Stimulated activated CD4-positive, alpha-beta T cell treated with anti-CD3 and anti-CD28 coated beads, Interleukin-1b, Interleukin-23, amount 100 ng/mL, for 48 hours (primary cell): ENCODE measurements around the gene FIBP.

ENCODE experiments used
- DNase-seq: peaks from one replicate; pipeline ENCODE4 v3.0.0-alpha.2; 2020

Gene FIBP

DNA sequence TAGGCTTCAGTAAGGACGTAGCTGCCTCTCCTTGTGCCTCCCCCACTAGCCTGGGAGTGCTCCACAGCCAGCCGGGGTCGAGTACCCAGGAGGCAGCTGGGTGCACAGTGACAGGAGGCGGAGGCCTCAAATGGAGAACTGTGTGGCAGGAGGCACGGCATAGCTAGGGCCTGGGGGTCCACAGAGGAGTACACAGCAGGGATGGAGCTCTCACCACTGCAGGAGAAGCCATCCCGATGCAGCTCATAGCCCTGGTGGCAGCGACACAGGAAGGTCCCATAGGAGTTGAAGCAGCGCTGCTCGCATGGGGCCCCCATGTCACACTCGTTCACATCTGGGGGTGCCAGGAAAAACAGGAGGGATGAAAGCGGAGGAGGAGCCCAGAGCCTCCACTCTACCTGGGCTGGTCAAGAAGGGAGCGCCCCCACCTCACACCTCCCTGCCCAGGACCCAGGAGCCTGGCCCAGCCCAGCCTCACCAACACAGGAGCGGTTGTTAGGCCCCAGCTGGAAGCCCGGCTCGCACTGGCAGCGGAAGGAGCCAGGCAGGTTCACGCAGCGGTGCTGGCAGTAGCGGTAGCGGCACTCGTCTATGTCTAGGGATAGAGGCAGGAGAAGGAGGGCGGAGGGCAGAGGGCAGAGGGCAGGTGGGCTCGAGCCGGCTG lies 18.5 kb downstream of the FIBP start:
- no peak for DNase-seq

DNA sequence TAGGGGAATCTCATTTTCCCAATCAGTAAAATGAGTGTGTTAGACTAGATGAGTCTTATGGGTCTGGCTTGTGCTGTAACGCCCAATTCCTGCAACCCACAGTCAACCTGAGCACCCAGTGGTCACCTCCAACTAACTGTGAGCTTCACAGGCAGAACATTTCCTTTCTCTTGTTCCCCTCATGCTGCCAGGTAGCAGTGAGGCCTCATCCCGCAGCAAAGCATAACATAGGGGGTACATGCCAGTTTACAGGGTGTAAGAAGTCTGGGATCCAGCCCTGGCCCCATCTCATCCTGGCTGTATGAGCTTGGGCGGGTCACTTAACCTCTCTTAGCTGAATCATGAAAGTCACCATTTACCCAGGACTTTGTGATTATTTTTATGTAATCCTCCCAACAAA lies 19.4 kb downstream of the FIBP start:
- DNase-seq: no peak

DNA sequence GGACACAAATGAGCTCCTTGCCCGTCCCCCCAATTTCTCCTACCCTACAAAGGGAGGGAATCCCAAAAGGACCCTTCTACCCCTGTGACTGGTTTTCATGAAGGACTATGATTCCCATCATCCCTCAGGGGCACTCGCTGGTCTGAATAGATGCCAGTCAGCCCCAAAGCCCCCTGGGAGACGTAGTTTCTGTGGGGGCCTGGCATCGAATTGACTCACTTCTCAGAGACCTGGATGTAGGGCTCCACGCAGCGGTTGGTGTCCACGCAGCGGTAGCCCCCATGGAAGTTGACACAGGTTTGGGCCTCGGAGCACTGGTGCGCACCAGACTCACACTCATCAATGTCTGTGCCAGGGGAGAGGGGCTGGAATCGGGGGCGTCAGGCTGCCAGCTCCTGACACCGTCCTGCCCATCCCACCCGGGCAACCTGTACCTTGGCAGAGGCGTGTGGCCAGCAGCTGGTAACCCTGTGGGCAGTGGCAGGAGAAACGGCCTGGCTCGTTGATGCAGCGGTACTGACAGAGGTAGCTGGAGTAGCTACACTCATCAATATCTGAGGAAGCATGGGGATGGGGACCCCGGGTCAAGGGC lies 20.1 kb downstream of the FIBP start:
- DNase-seq: no peak

DNA sequence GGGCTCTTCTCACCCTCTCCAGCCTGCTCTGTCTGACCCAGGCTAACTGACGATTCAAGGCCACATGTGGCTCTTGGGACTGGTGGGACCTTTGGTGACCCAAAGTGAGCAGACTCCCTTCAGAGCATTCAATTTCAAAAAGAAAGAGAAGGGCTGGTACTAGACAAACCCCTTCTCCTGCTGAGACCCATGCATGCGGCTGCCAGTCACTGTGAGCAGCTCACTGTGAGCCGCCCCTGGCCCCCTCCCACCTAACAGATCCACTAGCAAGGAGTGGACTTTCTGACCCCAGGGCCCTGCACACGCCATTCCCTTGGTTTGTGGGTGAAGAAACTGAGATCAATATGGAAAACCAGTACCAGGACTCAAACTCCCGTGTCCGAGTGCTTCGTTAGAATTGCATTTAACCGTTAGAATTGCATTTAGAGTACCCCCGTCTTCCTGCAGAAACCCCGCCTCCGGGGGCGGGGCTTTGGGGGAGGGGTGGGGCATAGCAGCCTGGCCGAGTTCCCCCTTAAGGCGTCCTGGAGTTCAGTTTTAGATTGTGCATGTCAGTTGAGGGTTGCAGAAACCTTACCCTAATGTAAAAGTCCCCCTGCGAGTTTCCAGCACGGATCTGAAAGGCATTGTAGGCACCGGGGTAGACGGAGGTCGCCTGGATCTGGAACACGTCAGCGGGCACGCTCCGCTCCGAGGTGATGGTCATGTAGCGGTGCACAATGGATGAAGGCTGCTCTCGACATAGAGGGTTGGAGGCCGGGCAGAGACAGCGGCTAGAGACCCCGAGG lies 20.8 kb downstream of the FIBP start:
- no peak for DNase-seq

DNA sequence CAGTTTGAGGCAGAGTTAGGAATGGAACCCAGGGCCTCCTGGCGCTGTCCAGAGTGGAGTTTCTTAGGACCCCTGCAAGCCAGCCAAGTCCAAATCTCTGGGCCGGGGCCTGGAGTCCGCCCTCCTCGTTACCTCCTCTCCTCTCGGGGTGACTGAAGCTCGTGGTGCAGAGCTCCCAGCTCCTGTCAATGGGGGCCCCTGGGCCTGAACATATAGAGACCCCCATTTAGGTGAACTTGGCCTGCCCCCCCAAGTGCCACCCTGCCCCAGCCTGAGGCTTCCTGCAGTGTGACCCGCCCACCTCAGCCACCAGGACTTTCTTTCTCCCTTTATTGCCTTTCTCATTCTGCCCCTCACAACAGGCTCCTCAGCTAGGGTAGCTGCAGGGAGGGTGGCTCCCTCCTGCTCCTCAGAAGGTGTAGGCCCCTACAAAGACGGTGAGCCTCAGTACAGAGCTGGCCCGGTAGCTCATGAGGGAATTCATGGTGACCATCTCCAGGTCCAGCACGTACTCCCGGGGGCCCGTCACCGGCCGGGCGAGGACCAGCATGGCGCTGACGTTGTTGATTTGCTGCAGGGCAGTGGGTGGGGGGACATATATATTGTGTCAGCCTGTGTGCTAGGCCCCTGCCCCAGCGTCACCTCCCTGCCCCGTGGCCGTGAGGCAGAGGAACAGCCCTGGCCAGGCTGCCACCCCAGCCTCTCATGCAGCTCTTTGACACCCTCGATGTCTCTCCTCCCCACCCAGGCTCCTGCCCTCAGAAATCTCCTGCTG lies 21.6 kb downstream of the FIBP start:
- no peak for DNase-seq

DNA sequence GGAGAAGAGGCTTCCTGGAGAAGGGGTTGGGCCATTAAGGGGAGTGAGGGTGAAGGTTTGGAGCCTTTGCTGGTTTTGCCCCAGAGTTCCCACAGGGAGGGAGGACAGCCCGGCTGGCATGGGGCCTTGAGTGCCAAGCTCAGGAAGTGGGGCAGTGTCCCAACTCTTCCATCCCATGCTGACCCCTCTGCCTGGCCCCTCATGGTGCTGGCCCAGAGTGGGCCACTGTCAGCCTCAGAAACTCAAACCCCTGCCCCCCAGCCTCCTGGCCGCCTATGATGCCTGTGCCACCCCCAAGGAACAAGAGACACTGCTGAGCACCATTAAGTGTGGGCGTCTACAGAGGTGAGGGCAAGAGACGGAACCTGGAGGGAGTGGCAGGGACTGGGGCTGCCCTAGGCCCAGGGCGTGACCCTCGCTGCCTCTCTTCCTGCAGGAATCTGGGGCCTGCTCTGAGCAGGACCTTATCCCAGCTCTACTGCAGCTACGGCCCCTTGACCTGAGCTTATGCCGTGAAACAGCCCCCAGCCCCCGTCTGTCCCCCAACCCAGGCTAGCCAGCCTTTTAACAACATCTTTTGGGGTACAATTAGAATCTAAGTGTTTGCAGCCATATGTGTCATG lies 22.6 kb downstream of the FIBP start:
- DNase-seq: no peak

DNA sequence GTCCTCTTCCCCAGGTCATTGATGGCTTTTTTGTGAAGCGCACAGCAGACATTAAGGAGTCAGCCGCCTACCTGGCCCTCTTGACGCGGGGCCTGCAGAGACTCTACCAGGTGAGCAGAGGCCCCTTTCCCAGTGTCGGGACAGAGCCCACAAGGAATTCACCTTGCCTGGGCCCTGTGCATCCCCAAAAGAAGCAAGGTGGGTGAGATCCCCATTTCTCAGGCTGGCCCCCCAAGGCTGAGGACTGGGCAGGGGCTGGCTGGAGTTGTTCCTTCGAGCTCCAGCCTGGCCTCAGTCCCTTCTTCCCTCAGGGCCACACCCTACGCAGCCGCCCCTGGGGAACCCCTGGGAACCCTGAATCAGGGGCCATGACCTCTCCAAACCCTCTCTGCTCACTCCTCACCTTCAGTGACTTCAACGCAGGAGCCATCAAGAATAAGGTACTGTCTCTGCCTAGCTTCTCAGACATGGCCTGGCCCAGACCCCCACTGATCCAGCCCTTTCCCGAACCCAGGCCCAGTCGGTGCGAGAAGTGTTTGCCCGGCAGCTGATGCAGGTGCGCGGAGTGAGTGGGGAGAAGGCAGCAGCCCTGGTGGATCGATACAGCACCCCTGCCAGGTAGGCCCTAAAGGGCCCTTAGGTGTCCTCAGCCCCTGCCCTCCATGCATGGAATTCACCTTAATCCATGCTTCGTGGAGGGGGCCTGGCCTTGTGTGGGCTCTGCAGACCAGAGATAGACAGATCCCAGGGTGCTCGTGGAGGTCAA lies 23.4 kb downstream of the FIBP start:
- DNase-seq: no peak

DNA sequence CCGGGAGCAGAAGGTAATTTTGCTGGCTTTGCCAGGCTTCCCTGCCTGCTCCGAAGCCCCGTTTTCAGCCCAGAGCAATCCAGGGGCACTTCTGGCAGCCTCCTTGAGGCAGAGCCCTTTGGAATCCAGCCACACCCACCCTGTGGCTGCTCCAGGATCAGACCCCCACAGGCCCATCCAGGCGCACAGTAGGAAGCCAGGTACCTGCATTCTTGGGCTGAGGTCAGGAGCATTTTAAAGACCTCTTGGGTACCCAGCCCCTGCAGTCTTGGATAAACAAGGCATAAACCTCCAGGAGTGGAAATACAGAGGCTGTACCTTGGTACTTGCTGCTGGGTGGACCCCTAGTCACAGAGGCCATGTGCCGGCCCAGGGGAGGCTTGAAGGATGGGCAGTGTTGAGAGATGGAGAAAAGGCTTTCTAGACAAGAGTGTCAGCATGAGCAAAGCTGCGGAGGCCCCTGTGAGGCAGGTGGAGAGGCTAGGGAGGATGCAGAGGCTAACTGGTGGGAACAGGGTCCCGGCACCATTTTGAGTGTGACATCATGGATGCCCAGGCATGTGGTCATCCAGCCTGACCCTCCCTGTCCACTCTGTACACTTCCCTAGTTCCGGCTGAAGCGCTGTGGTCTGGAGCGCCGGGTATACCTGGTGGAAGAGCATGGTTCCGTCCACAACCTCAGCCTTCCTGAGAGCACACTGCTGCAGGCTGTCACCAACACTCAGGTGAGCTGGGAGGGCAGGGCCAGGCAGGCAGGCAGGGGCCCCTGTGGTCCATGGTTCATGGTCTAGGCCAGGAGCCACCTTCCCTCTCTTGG lies 24.2 kb downstream of the FIBP start:
- DNase-seq: no peak

DNA sequence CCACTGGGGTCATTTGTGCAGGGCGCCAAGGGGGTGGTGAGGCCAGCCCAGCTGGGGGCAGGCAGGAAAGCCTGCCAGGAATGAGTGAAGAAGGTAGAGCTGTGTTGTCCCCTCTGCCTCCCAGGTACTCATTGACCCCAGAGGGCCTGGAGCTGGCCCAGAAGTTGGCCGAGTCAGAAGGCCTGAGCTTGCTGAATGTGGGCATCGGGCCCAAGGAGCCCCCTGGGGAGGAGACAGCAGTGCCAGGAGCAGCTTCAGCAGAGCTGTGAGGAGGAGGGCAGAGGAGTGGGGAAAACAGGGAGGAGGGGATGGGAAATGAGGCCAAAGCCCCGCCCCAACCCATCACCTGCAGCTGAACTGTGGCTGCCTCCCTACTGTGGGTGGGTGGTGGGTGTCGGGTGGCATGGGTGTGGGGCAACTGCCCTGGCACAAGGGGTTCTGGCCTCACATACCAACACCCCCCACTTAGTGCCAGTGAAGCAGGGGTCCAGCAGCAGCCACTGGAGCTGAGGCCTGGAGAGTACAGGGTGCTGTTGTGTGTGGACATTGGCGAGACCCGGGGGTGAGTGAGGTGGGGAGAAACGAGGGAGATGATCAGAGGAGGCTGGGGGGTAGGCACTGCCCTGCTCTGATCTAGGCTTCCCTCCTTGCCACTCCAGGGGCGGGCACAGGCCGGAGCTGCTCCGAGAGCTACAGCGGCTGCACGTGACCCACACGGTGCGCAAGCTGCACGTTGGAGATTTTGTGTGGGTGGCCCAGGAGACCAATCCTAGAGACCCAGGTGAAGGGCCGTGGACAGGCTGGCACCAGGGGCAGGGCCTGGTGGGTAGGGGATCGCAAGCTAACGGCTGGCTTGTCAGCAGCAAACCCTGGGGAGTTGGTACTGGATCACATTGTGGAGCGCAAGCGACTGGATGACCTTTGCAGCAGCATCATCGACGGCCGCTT lies 25.1 kb downstream of the FIBP start:
- no peak for DNase-seq

DNA sequence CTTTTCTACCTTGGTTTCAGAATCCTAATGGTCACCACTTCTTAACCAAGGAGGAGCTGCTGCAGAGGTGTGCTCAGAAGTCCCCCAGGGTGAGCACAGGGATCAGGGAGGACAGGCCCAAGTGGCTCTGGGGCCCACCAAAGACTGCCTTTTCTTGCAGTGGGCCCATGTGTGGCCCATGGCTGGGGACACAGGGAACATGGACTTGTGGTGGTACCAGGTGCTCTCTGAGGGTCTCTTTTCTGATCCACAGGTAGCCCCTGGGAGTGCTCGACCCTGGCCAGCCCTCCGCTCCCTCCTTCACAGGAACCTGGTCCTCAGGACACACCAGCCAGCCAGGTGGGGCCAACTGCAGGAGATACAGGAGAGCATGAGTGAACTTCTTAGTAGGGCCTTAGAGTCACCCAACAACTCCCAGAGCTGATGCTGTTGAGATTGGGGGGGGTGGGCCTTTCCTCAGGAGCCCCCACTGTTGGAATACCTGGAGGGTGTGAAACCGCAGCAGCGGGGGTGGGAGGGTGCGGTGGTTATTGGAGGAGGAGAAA lies 26.0 kb downstream of the FIBP start:
- DNase-seq: no peak

DNA sequence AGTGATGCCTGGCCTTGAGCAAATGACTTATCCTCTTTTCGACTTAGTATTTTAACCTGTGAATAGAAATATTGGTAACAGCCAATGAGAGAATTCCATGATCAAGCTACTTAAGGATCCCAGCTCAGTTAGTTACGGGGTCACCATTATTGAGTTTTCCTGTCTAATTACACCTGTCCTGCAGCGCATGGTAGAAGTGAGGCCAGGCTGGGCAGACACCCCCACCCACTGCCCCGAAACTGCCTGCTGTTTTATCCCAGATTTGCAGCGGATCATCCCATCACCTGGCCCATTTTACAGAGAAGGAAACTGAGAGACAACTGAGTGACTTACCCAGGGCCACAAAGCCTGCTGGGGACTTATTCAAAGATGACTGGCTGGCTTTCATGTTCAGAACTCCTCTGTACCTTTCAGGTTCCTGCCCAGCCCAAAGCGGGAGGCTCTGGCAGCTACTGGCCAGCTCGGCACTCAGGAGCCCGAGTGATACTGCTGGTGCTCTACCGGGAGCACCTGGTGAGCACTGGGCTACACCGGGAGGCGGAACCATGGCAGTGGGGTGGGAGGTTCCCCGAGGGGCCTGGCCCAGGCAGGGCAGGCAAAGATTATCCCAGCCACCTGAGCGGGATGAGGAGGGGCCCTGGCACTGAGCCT lies 26.6 kb downstream of the FIBP start:
- DNase-seq: no peak

DNA sequence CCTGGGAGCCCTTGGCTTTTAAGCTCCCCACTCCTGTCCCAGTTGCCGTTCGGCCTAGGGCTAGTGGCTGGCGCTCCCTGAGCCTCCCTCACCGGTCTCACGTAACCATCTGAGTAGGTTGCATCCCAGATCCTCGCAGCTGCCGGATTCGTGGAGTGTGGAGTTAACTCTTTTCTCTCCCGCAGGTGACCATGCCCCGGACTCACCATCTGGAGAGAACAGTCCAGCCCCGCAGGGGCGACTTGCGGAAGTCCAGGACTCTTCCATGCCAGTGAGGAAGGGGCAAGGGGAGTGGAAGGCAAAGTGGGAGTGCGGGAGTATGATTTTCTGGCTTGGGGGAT lies 27.1 kb downstream of the FIBP start:
- DNase-seq: no peak

DNA sequence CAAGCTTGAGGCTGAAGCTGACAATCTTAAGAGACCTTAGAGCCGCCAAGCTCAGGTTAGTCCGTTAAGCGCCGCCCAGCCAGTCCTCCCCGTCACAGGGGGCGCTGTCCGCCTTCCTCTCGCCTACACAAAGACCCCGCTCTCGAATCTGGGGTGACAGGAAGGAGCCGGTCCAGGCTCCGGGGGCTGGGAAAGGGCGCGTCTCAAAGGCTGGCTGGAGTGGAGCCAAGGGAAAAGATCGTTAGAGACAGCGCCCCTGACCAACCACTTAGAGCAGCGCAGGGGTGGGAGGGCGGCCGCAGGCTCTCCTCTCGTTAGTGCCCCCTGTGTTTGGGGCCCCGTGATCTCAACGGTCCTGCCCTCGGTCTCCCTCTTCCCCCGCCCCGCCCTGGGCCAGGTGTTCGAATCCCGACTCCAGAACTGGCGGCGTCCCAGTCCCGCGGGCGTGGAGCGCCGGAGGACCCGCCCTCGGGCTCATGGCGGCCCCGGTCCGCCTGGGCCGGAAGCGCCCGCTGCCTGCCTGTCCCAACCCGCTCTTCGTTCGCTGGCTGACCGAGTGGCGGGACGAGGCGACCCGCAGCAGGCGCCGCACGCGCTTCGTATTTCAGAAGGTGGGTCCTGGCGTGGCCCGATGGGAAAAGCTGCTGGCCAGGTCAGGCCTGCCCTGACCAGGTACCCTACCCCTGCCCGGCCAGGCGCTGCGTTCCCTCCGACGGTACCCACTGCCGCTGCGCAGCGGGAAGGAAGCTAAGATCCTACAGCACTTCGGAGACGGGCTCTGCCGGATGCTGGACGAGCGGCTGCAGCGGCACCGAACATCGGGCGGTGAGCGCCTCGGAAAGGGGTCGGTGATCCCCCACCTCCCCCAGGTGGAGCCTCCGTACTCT lies 27.8 kb downstream of the FIBP start, which contains the start of gene MUS81:
TSS of gene MUS81 (plus strand) at position 156 of the 887 bp plus-strand sequence. CDS start at position 477, 321 bp downstream.
- DNase-seq: peak; percentile 95

DNA sequence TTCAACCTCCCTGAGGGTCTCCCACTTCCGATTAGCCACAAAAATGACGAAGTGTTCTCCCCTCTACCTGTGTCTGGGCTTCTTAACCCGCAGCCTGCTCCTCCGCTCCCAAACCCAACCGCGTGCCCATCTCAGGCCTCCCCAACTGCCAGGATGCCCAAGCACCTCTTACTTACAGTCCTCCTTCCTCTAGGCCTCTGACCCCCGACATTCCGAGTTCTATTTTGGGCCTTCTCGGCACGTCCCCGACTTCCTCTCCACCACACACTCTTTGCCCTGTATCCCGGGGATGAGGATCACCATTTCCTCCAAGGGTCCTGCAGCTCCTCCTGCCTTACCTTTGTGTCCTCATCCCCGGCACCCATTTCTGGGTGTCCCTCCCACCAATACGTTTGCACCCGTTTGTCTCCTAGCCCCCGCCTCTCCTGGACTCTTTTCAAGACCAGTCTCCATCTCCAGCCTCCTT lies 28.4 kb downstream of the FIBP start:
- no peak for DNase-seq

DNA sequence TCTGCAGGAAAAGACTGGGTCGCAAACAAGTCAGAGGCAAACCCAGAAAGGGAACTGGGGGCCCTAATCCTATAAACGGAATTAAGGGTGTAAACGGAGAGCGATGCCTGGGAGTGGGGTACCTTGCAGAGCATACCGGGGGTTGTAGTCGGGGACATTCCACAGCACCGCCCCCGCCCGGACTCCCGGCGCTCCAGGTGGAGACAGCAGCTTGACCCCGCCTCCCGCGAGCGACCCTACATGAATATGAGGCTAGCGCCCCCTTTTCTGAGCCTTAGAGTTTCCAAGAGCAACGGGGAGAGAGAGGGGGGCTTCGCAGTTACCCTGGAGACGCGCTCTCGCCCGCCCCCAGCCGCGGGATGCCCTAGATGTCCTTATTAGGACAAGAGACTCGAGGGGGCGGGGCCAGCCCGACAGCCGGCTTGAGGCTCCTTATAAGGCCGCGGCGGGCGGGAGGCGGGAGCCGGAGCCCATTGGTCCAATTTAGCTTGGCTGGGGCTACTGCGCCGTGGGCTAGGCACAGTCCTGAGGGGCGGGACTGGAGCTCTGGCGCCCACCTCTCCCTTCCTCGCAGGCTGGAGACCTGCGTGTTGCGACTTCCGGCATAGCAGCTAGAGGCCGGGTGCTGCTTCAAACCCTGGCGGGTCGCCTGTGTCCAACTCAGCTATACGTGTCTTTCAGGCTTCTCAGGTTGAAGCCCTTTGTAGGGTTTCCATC lies 29.0 kb downstream of the FIBP start:
- DNase-seq: peak; percentile 99

DNA sequence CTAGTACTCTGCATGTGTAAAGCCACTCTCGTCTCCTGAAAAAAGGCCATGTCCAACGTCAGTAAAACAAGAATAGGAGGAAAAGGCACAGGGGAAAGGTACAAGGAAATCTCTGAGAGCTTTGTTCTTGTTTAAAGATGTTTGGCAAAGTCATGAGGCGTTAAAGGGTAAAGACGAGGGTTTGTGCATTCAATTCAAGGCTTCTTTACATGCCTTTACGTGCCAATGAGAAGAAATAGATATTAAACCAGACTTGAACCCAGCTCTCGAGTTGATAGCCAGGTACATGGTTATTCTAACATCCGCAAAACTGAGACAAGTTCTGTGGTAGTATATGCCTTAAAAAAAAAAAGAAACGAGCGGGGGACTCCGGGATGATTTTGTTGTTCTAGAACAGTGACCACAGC lies 29.6 kb downstream of the FIBP start:
- DNase-seq: no peak
